Measurements from ENCODE around the gene GAP43.

GAP43 gene

DNA sequence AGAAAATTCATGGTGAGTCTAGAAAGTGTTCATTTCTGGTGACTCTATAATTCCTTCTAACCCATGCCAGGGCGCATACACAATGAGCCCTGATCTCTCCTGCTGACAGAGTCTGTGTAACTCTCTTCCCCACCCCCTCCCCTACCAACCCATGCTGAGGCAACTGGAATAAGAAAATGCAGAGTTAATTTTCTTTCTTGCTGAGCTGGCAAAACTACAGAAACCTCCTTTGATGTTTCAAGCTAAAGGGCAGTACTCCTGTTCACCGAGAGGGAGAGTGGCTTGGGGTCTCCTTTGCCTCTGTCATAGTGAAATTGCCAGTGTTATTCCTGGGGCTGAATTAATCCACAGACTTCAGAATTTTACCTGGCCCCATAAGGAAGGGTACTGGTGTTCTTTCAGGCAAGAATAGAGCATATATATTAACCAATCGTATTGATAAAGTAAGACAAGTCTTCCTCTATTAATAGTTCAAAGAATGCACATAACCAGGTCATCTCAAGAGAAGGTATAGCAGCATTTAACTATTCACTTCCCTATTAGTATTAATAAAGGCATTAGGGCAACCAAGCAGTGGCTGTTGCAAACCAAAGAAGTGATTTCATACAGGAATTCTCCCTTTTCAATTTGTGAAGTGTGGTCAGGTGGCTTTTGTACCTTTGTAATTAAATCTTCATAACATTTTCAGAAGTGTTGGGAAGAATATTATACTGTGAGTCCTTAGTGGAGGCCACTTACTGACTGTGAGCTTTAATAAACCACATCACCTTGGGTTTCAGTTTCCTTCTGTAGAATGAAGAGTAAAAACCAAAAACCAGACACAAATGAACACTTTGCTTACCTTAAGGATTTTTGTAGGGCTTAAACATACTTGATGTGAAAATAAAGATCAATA is 4.1 kb downstream of the GAP43 start:
- no peak for DNase-seq

- no peak for DNase-seq
Measured at GRCh38 chr3:115628075-115628412, 4.7 kb downstream of the GAP43 start.

DNA sequence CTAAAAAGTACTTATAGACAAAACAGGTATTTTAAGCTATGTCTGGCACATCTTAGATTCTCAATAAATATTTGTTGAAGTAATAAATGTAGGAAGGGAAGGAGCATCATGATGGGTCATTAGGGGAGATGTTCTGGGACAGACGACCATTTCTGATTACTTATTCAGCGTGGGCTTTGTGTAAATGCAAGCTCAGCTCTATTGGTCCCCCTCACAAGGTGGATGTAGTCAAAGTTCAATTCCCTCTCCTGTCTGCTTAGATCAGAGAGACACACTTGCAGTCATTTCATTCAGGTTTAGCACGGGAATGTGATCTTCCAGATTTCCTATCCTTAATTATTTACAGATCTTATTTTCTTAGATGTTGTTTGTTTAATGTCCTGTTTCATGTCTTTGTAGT is 7.5 kb downstream of the GAP43 start:
- DNase-seq = no peak

- no peak for DNase-seq
Measured at GRCh38 chr3:115632026-115632425, 8.7 kb downstream of the GAP43 start.

- DNase-seq = no peak
Measured at GRCh38 chr3:115633467-115633866, 10.2 kb downstream of the GAP43 start.

GRCh38 chr3:115634052-115634451 is 10.7 kb downstream of the GAP43 start:
- no peak for DNase-seq

GRCh38 chr3:115635406-115635805 is 12.1 kb downstream of the GAP43 start:
- DNase-seq = no peak

- DNase-seq = no peak
Measured at GRCh38 chr3:115638241-115638640, 14.9 kb downstream of the GAP43 start.

DNA sequence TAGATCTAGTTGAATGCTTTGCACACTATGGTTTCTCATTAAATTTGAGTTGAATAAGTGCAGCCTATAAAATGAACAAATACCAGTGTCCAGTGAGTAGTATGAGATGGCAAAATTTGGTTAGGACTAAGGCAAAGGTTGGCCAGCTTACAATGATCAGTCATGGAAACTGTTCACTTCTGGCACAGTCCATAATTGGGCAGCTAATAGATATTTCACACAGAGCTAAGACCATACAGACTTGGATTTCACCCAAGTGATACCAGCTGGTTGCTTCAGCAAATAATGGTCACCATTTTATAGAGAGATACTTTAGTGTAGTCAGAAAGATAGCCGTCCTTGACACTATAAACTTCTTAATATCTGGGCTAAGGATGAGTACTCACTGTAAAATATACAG is 15.7 kb downstream of the GAP43 start:
- DNase-seq = no peak

DNA sequence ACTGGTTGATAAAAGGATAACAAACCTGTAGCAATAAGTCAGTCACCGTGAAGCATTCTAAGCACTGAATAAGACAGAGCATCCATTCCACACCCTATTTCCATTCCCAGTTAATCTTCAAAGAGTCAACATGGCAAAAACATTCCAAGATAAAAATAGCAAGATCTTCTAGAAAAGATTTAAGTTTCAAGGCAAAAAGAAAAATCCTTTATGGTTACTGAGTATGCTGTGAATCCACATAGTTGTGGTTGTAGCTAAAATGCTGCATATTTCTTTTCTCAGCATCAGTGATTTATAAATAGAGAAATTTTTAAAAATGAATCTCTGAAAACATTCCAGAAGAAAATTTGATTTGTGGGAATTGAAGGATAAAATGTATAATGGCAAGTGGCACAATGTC is 21.1 kb downstream of the GAP43 start:
- DNase-seq = no peak

GRCh38 chr3:115646027-115646690 is 22.8 kb downstream of the GAP43 start:
- DNase-seq = no peak

- DNase-seq = no peak
Measured at GRCh38 chr3:115648559-115648958, 25.2 kb downstream of the GAP43 start.

GRCh38 chr3:115651087-115651486 is 27.8 kb downstream of the GAP43 start:
- no peak for DNase-seq

DNA sequence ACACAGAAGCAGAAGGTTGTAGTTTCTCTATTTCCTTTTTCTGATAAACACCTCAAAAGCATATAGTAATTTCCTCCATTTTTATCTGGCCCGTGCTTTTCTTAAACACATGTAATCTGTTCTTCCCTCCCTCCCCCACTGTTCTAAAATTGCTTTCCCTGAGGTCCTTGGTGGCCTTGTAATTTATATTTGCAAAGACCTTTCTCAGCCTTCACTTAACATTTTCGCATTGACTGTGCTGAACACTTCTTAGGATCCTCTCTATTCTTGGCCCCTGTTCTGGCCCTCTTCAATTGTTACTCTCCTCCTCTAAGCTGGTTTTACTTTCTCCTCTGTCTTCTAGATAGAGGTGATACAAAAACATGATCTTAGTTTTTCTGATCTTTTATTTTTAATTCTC is 28.3 kb downstream of the GAP43 start:
- no peak for DNase-seq

DNA sequence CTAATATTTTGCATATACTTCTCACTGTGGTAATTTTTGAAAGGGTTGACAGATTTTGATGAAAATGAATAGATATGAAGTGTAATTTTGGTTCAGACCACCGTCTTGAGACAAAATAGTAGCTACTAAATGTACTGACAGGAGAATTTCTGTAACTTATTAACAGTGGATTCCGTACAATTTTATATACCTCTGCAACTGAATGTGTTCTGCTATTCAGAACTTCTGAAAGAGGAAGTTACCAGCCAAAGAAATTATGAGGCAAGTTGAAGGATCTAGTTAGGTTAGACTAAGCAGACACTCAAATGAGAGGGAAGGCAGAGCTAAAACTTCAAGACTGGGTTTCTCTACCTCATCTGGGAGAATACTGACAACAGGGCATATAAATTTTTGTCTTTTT is 29.4 kb downstream of the GAP43 start:
- no peak for DNase-seq

- no peak for DNase-seq
Measured at GRCh38 chr3:115655761-115656282, 32.5 kb downstream of the GAP43 start.

- DNase-seq = no peak
Measured at GRCh38 chr3:115657168-115657567, 33.9 kb downstream of the GAP43 start.

DNA sequence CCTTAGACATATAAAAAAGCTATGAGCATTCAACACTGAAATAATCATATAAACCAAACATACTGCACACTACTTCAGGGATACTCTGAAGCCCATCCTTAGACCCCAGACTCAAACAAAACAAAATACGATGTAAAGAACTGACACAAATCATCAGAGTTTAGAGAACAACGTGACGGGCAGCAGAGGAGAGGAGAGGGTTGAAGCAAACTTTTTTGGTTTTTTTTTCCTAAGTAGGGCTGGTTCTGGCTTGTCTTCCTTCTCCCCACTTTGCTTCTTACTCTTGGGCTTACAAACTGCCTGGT is 34.7 kb downstream of the GAP43 start:
- DNase-seq = peak; percentile 2

DNA sequence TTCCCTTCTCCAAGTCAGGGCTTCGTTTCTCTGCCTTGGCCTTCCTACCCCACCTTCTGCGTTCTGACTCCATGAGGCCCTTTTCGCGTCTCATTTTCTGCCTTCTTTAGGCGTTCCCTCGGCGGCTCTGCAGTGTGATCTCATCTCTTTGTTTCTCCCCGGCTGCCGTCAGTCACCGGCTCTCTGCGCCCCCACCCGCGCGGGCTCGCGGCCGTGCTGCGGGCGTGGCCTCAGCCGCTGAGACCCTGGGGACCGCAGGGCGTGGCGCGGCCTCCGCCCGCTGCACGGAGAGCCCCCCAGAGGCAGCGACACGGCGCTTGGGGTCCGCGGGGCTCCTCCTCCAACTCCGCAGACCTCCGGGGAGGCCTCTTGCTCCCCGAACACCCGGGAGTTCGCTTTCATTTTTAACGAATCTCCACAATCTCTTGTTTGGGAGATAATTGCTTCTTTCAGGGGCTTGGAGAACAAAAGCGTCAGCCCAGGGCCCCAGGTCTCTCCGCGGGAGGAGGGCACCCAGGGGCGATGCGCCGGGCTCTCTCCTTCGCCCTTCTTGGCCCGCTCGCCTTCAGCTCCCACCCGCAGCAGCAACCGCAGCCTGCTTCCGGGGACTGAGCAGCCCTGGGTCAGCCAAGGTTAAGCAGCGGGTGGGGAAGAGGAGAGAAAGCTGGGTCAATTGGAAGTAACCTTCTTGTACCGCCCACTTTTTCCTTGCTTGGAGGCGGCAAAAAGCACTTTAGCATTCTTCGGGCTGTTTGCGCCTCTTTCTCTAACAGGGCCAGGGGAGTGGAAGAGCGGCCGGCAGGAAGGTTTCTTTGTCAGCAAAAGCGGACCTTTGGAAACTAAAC is 35.2 kb downstream of the GAP43 start:
- peak; percentile 74 for DNase-seq

- no peak for DNase-seq
Measured at GRCh38 chr3:115659253-115660220, 36.2 kb downstream of the GAP43 start.

DNA sequence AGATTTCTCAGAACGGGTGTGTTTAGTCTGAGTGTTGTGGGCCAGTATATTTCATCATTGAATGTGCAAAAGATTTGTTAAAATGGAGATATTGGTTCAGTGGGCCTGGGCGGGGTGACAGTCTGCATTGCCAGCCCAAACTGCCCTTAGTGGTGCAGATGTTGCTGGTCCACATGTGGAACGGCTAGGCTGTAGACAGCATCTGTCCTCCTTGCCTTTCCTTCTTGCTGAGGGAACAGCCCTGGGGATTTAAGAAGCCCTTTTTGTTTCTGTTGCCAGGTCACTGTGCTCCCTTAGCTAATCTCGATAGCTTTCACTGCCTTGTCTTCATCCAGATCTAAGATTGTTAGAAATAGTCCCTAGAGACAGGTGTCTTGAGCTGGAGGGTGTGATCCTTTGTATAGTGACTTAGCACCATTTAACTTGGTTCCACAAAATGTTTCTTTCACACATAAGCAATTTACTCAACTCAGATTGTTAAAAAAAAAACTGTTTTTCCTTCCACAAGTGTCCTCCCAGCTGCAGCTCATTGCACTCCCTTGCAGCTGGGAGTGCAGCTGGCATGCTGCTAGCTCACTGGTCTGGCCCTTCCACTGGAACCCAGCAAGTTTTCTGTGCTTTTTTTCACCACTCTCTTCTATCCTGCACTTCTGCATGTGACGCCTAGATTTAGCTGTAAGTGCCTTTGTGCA is 37.5 kb downstream of the GAP43 start:
- no peak for DNase-seq

DNA sequence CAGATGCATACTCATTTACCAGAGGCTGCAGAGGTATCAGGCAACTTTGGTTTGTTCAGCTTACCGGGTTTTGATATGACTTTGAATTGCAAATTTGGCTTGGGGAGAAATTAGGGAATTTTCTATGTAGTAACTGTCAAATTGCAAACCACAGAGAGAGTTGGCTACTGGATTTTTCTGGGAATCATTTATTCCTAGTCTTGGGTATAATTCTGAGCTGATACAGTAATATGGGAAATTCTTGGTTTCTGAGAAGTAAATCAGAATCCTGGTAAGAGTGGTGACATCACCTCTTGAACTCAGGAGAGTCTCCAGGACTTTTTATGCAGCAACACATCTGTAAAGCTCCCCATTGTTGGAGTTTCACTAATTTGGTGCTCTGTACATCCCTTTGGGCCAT is 39.0 kb downstream of the GAP43 start:
- no peak for DNase-seq

Measured in hematopoietic multipotent progenitor cell treated with erythropoietin and hydrocortisone succinate and interleukin-3 and kit ligand, for 8 days (in vitro differentiated cells).